Naive thymus-derived CD4-positive, alpha-beta T cell (primary cell): Measurements from ENCODE around the gene SPPL2C. TPM values are rescaled to one million over a fixed set of nuclear protein-coding genes. Genes with fewer than 3 reads are reported as not detected.
A peak's percentile ranks its signal among the peaks of the same experiment; 100 is the strongest.

Experiments
- ATAC-seq: fragments of 150-1000 bp; cut with Tn5 transposase; 2 replicates; pipeline ENCODE4 v1.10.0; 2021; ENCODE audit warnings: mild to moderate bottlenecking, moderate library complexity
- CTCF ChIA-PET: fragments of 350-600 bp; sonication (Branson Sonifier 250); formaldehyde crosslinking; loops from one replicate; lab custom pipeline; 2021; ENCODE audit warnings: antibody characterized with exemption; lab: Charles Lee
- POLR2A ChIA-PET: fragments of 350-600 bp; sonication (Branson Sonifier 250); formaldehyde crosslinking; loops from one replicate; lab custom pipeline; 2021; ENCODE audit warnings: antibody characterized with exemption, inconsistent platforms; lab: Charles Lee
- DNase-seq, 9 donors: peaks; one replicate each; pipeline versions ENCODE4 v3.0.0 to v3.0.0-alpha.2; 2020 to 2022; ENCODE audit warnings: mixed read lengths in 1 of 9
- H3K27ac ChIP-seq: one replicate; pipeline ENCODE4 v1.7.0; 2013; ENCODE audit warnings: mild to moderate bottlenecking, low read depth, low read length, moderate library complexity
- H3K27me3 ChIP-seq, 2 donors: one replicate each; pipeline ENCODE4 v1.7.0; 2013; ENCODE audit warnings: low read length in 2 of 2, mild to moderate bottlenecking in 2 of 2, moderate library complexity in 2 of 2; ENCODE audit not compliant: control insufficient read depth in 2 of 2, insufficient read depth in 2 of 2
- H3K36me3 ChIP-seq, 3 experiments: 1 replicate in 2 of 3; 2 replicates in 1 of 3; pipeline ENCODE4 v1.7.0; 2013; ENCODE audit warnings: low read length in 3 of 3, mild to moderate bottlenecking in 3 of 3, moderate library complexity in 1 of 3; ENCODE audit not compliant: insufficient read depth in 3 of 3, control insufficient read depth in 2 of 3
- H3K4me1 ChIP-seq, 2 donors: one replicate each; pipeline ENCODE4 v1.7.0; 2013; ENCODE audit warnings: low read length in 2 of 2, mild to moderate bottlenecking in 2 of 2, moderate library complexity in 1 of 2; ENCODE audit not compliant: control insufficient read depth in 2 of 2, insufficient read depth in 2 of 2
- H3K4me3 ChIP-seq: 2 replicates; pipeline ENCODE4 v1.7.0; 2013; ENCODE audit warnings: mild to moderate bottlenecking, low read length
- H3K9me3 ChIP-seq, 3 experiments: 1 replicate in 2 of 3; 2 replicates in 1 of 3; pipeline ENCODE4 v1.7.0; 2013; ENCODE audit warnings: low read length in 3 of 3; ENCODE audit not compliant: control insufficient read depth in 2 of 3
- H3K27ac Mint-ChIP-seq, 9 donors: one replicate each; pipeline ENCODE4 v1.8.0; 2020 to 2022; ENCODE audit warnings: mixed read lengths in 9 of 9, mild to moderate bottlenecking in 8 of 9, moderate library complexity in 5 of 9, inconsistent platforms in 2 of 9
- H3K27me3 Mint-ChIP-seq, 5 donors: one replicate each; pipeline ENCODE4 v1.8.0; 2021 to 2022; ENCODE audit warnings: mixed read lengths in 5 of 5, mild to moderate bottlenecking in 1 of 5
- H3K36me3 Mint-ChIP-seq, 5 donors: one replicate each; pipeline ENCODE4 v1.8.0; 2020 to 2022; ENCODE audit warnings: mixed read lengths in 5 of 5, mild to moderate bottlenecking in 3 of 5, inconsistent platforms in 1 of 5
- H3K4me1 Mint-ChIP-seq, 7 donors: one replicate each; pipeline ENCODE4 v1.8.0; 2020 to 2022; ENCODE audit warnings: mixed read lengths in 7 of 7, mild to moderate bottlenecking in 3 of 7, inconsistent platforms in 1 of 7
- H3K4me3 Mint-ChIP-seq, 10 donors: one replicate each; pipeline ENCODE4 v1.8.0; 2020 to 2022; ENCODE audit warnings: mild to moderate bottlenecking in 10 of 10, mixed read lengths in 10 of 10, moderate library complexity in 6 of 10, inconsistent platforms in 2 of 10
- H3K9me3 Mint-ChIP-seq, 11 donors: one replicate each; pipeline ENCODE4 v1.8.0; 2020 to 2022; ENCODE audit warnings: mixed read lengths in 11 of 11, mild to moderate bottlenecking in 4 of 11, inconsistent platforms in 1 of 11, moderate library complexity in 1 of 11
- intact Hi-C, 2 donors: fragments of 100-400 bp; cut with micrococcal nuclease; formaldehyde crosslinking; loops; one replicate each; pipeline ENCODE4 v1.15.1; 2023
- polyA plus RNA-seq, 2 donors: library from polyadenylated mRNA; unstranded; fragments of 300-500 nt; fragmentation: Illumina TruSeq; gene quantifications; one replicate each; pipeline ENCODE4 v1.2.3, GENCODE V29; 2021
- total RNA-seq, 6 experiments: library from RNA in 5 of 6; stranded (reverse) in 5 of 6; gene quantifications; 1 replicate in 5 of 6; 2 replicates in 1 of 6; pipeline ENCODE4 v1.2.3 and lab custom pipeline; 2021 to 2026

SPPL2C gene
- total and polyA plus RNA-seq, 7 experiments from 2014 or later: not detected

GRCh38 chr17:45876539-45876938, 31.9 kb downstream of the SPPL2C start:
- Mint-ChIP-seq H3K36me3 (peaks cover 0 to 3% (median 0%) of the 10 kb centered on the region in 5 donors), H3K4me1 (peaks cover 0 to 13% (median 10%) of the 10 kb centered on the region in 7 donors), H3K4me3 (no peak overlapping the region), H3K27ac (no peak overlapping the region), H3K27me3 (peaks cover 0 to 20% (median 2%) of the 10 kb centered on the region in 5 donors), H3K9me3 (peaks cover 0 to 6% (median 0%) of the 10 kb centered on the region in 11 donors)
- H3K4me3 ChIP-seq: no peak overlapping the region
- ATAC-seq (no peak), DNase-seq (no peak)
- no peak overlapping the region for H3K27ac ChIP-seq
- ChIA-PET CTCF (no interaction called here), POLR2A (no interaction called here)
- H3K27me3 ChIP-seq: no peaks in the 10 kb centered on the region
- H3K4me1 ChIP-seq: peaks cover 0 to 8% of the 10 kb centered on the region in 2 donors
- H3K9me3 ChIP-seq: no peaks in the 10 kb centered on the region
- intact Hi-C loops: no loop called here
- no peaks in the 10 kb centered on the region for H3K36me3 ChIP-seq

- no peak overlapping the region for H3K27ac ChIP-seq
- H3K9me3 ChIP-seq: no peaks in the 10 kb centered on the region
- CTCF ChIA-PET: no interaction called here
- no peak for ATAC-seq
- peaks cover 2 to 23% (median 7%) of the 10 kb centered on the region in 5 donors for H3K27me3 Mint-ChIP-seq
- H3K9me3 Mint-ChIP-seq: peaks cover 0 to 6% (median 0%) of the 10 kb centered on the region in 11 donors
- H3K36me3 Mint-ChIP-seq: peaks cover 0 to 3% (median 0%) of the 10 kb centered on the region in 5 donors
- peaks cover 0 to 13% (median 10%) of the 10 kb centered on the region in 7 donors for H3K4me1 Mint-ChIP-seq
- H3K4me1 ChIP-seq: peaks cover 0 to 8% of the 10 kb centered on the region in 2 donors
- DNase-seq: no peak
- no peaks in the 10 kb centered on the region for H3K36me3 ChIP-seq
- H3K27me3 ChIP-seq: no peaks in the 10 kb centered on the region
- H3K4me3 ChIP-seq: no peak overlapping the region
- H3K27ac Mint-ChIP-seq: no peak overlapping the region
- POLR2A ChIA-PET: no interaction called here
- H3K4me3 Mint-ChIP-seq: no peak overlapping the region
- intact Hi-C loops: no loop called here
Measured at GRCh38 chr17:45877467-45877866, 32.8 kb downstream of the SPPL2C start.

GRCh38 chr17:45883063-45883462, 38.4 kb downstream of the SPPL2C start:
- H3K4me3 Mint-ChIP-seq: no peak overlapping the region
- Histone ChIP-seq H3K9me3 (no peaks in the 10 kb centered on the region), H3K36me3 (no peaks in the 10 kb centered on the region), H3K4me1 (no peaks in the 10 kb centered on the region), H3K27ac (no peak overlapping the region), H3K4me3 (no peak overlapping the region), H3K27me3 (no peaks in the 10 kb centered on the region)
- ATAC-seq (no peak), DNase-seq (no peak)
- no peak overlapping the region for H3K27ac Mint-ChIP-seq
- intact Hi-C loops: no loop called here
- peaks cover 0 to 6% (median 0%) of the 10 kb centered on the region in 7 donors for H3K4me1 Mint-ChIP-seq
- peaks cover 0 to 5% (median 0%) of the 10 kb centered on the region in 5 donors for H3K36me3 Mint-ChIP-seq
- POLR2A ChIA-PET: no interaction called here
- H3K27me3 Mint-ChIP-seq: peaks cover 4 to 20% (median 7%) of the 10 kb centered on the region in 5 donors
- H3K9me3 Mint-ChIP-seq: peaks cover 1 to 25% (median 5%) of the 10 kb centered on the region in 11 donors
- CTCF ChIA-PET: no interaction called here

GRCh38 chr17:45886852-45887251, 42.2 kb downstream of the SPPL2C start:
- Histone ChIP-seq H3K4me1 (no peaks in the 10 kb centered on the region), H3K27ac (no peak overlapping the region), H3K9me3 (no peaks in the 10 kb centered on the region), H3K4me3 (no peak overlapping the region), H3K36me3 (no peaks in the 10 kb centered on the region), H3K27me3 (no peaks in the 10 kb centered on the region)
- ChIA-PET POLR2A (no interaction called here), CTCF (no interaction called here)
- no peak for DNase-seq
- ATAC-seq: no peak
- peaks cover 1 to 25% (median 5%) of the 10 kb centered on the region in 11 donors for H3K9me3 Mint-ChIP-seq
- no peak overlapping the region for H3K4me3 Mint-ChIP-seq
- H3K36me3 Mint-ChIP-seq: peaks cover 0 to 5% (median 0%) of the 10 kb centered on the region in 5 donors
- no peak overlapping the region for H3K27ac Mint-ChIP-seq
- intact Hi-C loops: no loop called here
- H3K4me1 Mint-ChIP-seq: peaks cover 0 to 6% (median 0%) of the 10 kb centered on the region in 7 donors
- peaks cover 4 to 15% (median 7%) of the 10 kb centered on the region in 5 donors for H3K27me3 Mint-ChIP-seq

- ATAC-seq (no peak), DNase-seq (no peak)
- Histone ChIP-seq H3K4me1 (no peaks in the 10 kb centered on the region), H3K9me3 (no peaks in the 10 kb centered on the region), H3K27me3 (no peaks in the 10 kb centered on the region), H3K4me3 (no peak overlapping the region), H3K36me3 (no peaks in the 10 kb centered on the region), H3K27ac (no peak overlapping the region)
- CTCF ChIA-PET: no interaction called here
- Mint-ChIP-seq H3K9me3 (peaks cover 1 to 25% (median 5%) of the 10 kb centered on the region in 11 donors), H3K27ac (no peak overlapping the region), H3K36me3 (peaks cover 0 to 5% (median 0%) of the 10 kb centered on the region in 5 donors), H3K27me3 (peaks cover 0 to 25% (median 0%) of the 10 kb centered on the region in 5 donors), H3K4me1 (peaks cover 0 to under 1% (median 0%) of the 10 kb centered on the region in 7 donors), H3K4me3 (no peak overlapping the region)
- intact Hi-C loops: no loop called here
- POLR2A ChIA-PET: no interaction called here
Measured at GRCh38 chr17:45888392-45888791, 43.7 kb downstream of the SPPL2C start.

GRCh38 chr17:45889579-45889978, 44.9 kb downstream of the SPPL2C start:
- Mint-ChIP-seq H3K27ac (no peak overlapping the region), H3K4me1 (peaks cover 0 to 6% (median 4%) of the 10 kb centered on the region in 7 donors), H3K9me3 (peaks cover 0 to 17% (median 5%) of the 10 kb centered on the region in 11 donors), H3K4me3 (no peak overlapping the region), H3K27me3 (peaks cover 0 to 31% (median 0%) of the 10 kb centered on the region in 5 donors), H3K36me3 (no peaks in the 10 kb centered on the region)
- DNase-seq (no peak), ATAC-seq (no peak)
- H3K36me3 ChIP-seq: no peaks in the 10 kb centered on the region
- intact Hi-C loops: no loop called here
- POLR2A ChIA-PET: interaction anchor here (0.6 kb wide), 1 partner anchor 89 kb away, joined by 3 read pairs; no protein-coding TSS in a partner anchor
- H3K27ac ChIP-seq: no peak overlapping the region
- no peaks in the 10 kb centered on the region for H3K4me1 ChIP-seq
- no peaks in the 10 kb centered on the region for H3K27me3 ChIP-seq
- no peaks in the 10 kb centered on the region for H3K9me3 ChIP-seq
- CTCF ChIA-PET: no interaction called here
- no peak overlapping the region for H3K4me3 ChIP-seq

GRCh38 chr17:45893725-45894021, 49.0 kb downstream of the SPPL2C start:
- H3K4me1 ChIP-seq: peaks cover 7 to 27% of the 10 kb centered on the region in 2 donors
- no peaks in the 10 kb centered on the region for H3K36me3 ChIP-seq
- H3K27me3 ChIP-seq: peaks cover 13 to 14% of the 10 kb centered on the region in 2 donors
- no peak for DNase-seq
- peak overlapping the region in 7 of 9 donors; percentile 12 to 89 (median 76) for H3K27ac Mint-ChIP-seq
- intact Hi-C loops: loop anchor here (1.0 to 10.0 kb wide), 4 partner anchors 51 to 374 kb away; partner anchors contain the start of gene CRHR1 (in 1 of the 2)
- no peaks in the 10 kb centered on the region for H3K36me3 Mint-ChIP-seq
- peak overlapping the region; percentile 75 for H3K4me3 ChIP-seq
- no peak overlapping the region for H3K27ac ChIP-seq
- POLR2A ChIA-PET: no interaction called here
- H3K9me3 Mint-ChIP-seq: no peaks in the 10 kb centered on the region
- peaks cover 13 to 63% (median 13%) of the 10 kb centered on the region in 5 donors for H3K27me3 Mint-ChIP-seq
- H3K9me3 ChIP-seq: no peaks in the 10 kb centered on the region
- CTCF ChIA-PET: interaction anchor here (0.6 to 0.7 kb wide), 2 partner anchors 14 to 205 kb away, joined by 3 to 5 read pairs; no protein-coding TSS in a partner anchor
- peak overlapping the region; percentile 85 to 96 (median 92) for H3K4me3 Mint-ChIP-seq
- no peak for ATAC-seq
- H3K4me1 Mint-ChIP-seq: peaks cover 6 to 31% (median 21%) of the 10 kb centered on the region in 7 donors
